HS-5 (cell line): ENCODE data around the gene CD7.

ENCODE experiments used
- DNase-seq: peaks from one replicate; pipeline ENCODE4 v3.0.0-alpha.2; 2012; ENCODE audit warnings: low read depth

The CD7 gene

DNA sequence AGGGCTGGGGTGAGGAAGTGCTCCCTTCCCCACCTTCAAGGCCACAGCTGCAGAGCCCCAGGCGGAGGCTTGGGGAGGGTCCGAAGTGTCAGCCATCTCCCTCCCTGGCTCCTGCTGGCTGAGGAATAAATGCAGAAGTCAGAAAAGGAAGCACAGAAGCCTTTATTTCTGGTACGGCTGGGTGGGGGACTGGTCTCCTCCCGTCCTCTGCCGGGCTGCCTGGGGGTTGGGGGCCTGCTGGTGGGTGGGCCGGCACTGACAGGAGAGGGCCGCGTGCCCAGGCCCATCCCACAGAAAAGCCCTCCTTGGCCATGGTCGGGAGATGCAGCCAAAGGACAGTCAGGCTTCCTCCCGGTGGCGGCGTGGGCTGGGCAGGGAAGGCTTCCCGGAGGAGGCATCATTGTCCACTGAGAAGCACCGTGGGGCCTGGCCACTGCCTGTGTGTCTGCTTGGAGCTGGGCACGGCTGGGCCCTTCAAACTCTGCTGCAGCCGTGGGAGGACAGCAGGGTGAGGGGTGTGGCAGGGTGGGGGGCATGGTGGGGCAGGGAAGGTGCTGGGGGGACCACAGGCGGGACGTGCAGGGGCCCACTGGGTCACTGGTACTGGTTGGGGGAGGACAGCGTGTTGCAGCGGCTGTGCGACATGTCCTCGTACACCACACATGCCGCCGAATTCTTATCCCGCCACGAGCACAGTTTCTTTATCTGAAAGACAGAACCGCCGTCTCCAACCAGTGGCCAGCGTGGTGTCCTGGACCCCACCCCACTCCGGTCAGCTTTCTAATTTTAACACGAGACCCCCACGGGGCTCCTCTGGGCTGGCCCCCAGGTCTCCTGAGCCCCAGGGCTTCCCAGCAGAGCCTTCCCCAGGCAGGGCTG is 2.4 kb downstream of the CD7 start:
- no peak for DNase-seq

DNA sequence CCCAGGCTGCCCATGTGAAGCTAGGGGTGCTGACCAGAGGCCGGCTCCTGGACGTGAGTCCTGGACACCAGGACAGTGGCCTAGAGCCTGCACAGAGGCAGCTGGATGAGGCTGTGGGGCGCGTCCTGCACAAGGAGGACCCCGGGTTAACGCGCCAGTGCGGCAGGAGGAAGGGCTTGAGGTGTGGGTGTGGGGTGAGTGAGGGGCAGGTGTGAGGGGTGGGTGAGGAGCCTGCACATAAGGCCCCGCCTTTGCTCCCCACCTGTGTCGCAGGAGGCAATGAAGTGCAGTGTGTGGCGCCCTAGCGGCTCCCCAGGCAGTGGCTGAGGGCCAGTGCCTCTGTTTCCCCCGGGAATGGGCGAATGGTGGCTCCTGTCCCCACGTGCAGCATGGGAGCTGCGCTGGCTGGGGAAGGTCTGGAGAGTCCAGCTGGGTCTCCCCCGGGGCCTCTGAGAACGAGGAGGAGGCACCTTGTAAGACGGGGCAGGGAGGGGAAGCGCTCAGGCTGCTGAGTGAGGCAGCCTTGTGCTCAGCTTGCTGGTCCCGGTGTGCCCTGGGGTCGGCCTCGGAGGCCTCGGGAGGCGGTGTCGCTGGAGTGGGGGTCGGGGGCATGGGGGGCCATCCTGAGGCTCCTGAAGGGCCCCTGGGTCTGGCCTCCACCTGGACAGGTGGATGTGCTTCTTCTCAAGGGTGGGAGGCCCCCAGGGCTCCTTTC is 3.2 kb downstream of the CD7 start:
- DNase-seq = no peak

- no peak for DNase-seq
These were observed 4.0 kb downstream of the CD7 start for GRCh38 chr17:82313195-82314011.

- DNase-seq = no peak
These were observed 5.4 kb downstream of the CD7 start for GRCh38 chr17:82311971-82312370.

- DNase-seq = no peak
These were observed 6.5 kb downstream of the CD7 start for GRCh38 chr17:82310877-82311276.

GRCh38 chr17:82309656-82310570 is 7.5 kb downstream of the CD7 start:
- no peak for DNase-seq

- no peak for DNase-seq
These were observed 11.6 kb downstream of the CD7 start for GRCh38 chr17:82305727-82306300.

- DNase-seq = no peak
These were observed 12.3 kb downstream of the CD7 start for GRCh38 chr17:82304826-82305726.

GRCh38 chr17:82303944-82304808 is 13.2 kb downstream of the CD7 start:
- DNase-seq = no peak

- no peak for DNase-seq
These were observed 14.1 kb downstream of the CD7 start for GRCh38 chr17:82302991-82303943.

DNA sequence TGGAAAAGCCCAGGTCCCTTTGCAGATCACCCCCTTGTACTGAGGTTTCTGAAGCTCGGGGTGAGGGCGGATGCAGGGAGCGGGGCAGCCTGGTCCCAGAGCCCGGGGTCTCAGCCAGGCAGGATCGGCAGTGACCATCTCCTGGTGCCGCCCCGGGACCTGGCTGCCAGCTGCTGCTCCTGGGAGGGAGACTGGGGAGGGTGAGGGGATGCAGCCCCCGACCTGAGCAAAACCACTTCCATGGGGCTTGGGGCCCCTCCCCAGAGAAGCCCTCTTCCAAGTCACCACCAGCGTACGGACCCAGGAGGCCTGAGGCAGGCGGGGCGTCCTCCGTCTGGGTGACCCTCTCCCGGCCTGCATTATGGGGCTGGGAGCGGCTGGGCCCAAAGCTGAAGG is 14.8 kb downstream of the CD7 start:
- no peak for DNase-seq

- no peak for DNase-seq
These were observed 15.4 kb downstream of the CD7 start for GRCh38 chr17:82301916-82302567.

DNA sequence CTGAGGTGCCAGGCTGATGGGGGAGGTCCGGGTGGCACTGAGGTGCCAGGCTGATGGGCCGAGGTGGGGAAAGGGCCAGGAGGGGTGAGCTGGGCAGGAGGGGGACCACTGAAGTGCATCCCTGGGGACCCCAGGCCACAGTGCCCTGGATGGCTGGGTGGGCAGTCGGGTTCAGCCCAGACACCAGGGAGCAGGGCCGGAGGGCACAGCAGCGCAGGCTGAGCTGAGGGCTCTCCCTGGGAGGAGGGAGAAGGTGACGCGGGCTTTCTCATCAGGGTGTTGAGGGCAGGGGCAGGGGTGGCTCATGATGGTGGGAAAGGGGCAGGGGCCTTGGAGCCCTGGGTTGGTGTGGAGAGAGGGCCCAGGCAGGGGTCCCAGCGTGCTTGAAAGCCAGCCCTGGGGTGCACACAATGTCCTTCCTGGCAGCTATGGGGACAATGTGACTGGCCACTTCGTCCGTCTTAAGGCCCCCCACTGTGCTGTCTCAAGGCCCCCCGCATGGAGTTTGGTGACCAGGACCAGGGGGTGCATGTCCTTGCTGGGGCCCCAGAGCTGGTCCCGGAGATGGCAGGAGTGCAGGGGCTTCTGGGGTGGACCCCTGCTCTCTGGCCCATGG is 16.0 kb downstream of the CD7 start:
- no peak for DNase-seq

DNA sequence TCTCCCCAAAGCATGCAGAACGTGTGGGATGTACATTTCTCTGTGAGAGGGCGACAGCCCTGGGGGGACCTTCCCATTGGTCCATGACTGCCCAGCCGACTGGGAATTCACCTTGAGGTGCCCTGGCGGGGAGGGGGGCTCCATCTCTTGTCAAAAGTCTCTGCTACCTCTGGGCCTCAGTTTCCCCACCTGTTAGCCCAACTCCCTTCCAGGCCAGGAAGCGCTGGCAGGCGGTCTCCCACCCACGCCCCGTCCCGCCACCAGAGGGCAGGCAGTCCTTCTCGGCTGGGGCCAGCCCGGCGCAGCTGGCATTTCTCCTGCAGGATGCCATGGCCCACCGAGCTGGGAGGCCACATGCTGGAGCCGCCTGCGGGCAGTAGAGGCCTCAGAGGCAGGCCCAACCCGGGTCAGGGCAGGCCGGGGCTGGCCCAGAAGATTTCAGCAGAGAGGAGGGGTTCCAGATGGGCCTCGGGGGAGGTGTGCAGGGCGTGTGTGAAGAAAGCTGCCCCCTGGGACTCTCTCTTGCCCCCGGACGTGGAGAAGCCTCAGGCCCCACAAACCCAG is 16.6 kb downstream of the CD7 start:
- no peak for DNase-seq

DNA sequence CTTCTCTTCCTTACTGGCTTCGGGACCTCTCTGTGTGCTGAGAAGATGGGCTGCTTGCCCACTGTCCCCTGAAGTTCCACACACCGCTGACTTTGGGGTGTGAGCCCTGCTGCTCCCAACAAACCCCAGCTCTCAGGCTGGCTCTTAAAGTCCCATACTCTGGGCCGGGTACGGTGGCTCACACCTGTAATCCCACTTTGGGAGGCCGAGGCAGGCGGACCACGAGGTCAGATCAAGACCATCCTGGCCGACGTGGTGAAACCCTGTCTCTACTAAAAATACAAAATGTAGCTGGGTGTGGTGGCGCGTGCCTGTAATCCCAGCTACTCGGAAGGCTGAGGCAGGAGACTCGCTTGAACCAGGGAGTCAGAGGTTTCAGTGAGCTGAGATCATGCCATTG is 17.2 kb downstream of the CD7 start:
- no peak for DNase-seq

DNA sequence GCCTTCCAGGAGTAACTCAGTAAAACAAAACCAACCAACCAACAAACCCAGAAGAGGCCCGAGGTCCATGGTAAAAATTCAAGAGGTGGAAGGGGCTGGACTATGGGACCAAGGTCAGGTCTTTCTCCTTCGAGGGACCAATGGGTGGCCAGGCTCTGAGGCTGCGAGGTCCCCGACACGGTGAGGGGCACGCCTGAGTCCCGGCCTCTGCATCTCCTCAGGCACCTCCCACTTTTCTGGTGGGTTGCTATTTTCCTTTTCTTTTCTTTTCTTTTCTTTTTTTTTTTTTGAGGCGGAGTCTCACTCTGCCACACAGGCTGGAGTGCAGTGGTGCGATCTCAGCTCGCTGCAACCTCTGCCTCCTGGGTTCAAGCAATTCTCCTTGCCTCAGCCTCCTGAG is 18.0 kb downstream of the CD7 start:
- DNase-seq = no peak
